GM19023 (cell line): ENCODE results near the gene ATAD3B.
"Not testable (repeated sequence)": the region's sequence is repeated elsewhere in the genome, so short reads cannot be mapped to it uniquely, and the experiment has no call there.

Source experiments
- ATAC-seq: cut with Tn5 transposase; IDR thresholded peaks from one replicate; pipeline ENCODE4 v1.9.1; 2021; ENCODE audit warnings: mild to moderate bottlenecking, moderate library complexity; ENCODE audit not compliant: unreplicated experiment

The ATAD3B gene

DNA sequence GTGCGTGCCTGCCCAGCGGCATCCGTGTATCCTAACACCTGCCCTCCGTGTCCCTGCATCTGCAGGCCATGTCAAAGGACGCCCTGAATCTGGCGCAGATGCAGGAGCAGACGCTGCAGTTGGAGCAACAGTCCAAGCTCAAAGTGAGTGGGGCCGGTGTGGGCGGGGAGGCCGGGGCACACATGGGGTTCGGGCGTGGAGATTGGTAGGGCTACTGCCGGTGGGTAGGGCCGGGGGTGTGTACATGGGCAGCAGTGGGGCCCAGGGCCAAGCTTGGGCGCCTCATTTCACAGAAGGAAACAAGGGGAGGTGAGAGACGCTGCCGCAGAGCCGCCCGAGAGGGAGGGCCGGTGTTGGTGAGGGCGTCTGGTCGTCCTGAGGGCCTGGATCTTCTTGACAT lies 20.9 kb upstream of the ATAD3B start:
- not testable (repeated sequence) for ATAC-seq

DNA sequence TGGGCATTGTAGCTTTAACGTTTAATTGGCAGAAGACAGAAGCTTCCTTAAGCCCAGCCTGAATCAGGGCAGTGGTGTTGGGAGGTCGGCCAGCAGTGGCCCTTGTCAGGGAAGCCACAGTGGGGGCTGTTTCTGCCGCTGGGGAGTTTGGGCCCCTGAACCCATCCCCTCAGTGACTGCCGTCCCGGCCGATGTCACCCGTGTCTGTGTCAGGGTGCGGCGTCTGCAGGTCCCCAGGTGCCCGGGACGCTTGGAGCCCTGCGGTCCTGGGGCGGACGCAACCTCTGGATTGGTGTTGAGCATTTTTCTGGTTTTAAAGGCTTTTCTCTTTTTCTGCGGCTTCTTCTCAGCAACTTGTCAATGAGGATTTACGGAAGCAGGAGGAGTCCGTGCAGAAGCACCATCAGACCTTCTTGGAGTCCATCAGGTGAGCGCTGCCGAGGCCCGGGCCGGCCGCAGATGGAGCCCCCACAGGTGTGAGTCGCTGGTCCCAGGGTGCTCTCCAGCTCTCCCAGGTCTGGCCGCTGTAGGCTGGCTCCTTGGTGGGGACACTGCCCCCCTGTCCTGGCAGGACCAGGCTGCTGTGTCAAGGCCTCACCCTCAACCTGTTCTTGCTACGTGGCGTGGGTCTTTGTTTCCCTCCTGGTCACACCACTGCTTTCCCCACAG lies 19.7 kb upstream of the ATAD3B start:
- no peak for ATAC-seq

DNA sequence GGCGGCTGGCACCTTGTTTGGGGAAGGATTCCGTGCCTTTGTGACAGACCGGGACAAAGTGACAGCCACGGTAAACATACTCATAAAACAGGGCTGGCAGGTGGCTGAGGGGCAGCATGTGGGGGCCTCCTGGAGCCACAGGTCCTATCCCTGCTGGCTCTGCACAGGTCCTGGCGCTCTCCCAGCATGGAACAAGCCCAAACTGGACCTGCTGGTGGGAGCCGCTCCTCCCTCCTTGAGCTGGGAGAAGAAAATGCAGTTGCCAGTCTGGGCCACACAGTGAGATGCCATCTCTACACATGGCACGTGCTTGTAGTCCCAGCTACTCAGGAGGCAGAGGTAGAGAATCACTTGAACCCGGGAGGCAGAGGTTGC lies 19.2 kb upstream of the ATAD3B start:
- not testable (repeated sequence) for ATAC-seq

DNA sequence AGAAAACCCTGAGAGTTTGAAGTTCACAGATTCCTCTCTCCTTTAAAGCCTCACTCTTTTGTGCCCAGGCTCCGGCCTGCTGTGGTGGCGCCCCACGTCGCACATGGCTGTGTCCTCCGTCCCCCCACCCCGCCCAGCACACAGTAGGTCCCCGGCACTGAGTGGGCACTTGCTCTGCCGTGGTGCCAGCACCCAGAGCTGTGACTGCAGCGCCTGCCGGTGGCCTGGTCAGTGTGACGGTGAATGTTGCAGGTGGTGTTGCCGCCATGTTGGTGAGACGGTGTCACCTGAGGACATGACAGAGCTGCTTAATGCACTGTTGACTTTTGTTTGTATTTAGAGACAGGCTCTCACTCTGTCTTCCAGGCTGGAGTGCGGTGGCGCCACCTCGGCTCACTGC lies 18.7 kb upstream of the ATAD3B start:
- ATAC-seq: no peak

DNA sequence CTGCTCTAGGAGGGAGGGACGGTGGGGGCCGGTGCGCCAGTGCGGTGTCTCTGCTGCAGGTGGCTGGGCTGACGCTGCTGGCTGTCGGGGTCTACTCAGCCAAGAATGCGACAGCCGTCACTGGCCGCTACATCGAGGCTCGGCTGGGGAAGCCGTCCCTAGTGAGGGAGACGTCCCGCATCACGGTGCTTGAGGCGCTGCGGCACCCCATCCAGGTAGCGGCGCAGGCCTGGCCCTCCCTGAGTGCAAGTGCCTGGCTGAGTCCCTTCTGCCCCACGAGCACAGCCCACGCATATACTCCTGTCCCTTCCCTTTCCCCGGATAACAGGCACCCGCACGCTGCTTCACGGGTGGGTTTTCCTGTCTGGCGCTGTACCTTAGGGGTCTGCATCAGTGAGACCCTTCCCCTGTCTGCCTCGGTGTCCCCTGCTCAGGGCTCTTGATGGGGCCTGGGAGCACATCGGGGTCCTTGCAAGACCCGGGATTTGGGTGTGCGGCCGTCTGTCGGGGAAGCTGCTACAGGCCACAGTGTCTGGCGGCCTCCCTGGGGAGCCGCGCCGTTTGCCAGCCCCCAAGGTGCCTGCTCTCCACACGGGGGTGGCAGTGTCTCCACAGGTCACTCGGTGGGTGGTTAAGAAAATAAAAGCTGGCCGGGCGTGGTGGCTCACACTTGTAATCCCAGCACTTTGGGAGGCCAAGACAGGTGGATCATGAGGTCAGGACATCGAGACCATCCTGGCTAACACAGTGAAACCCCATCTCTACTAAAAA lies 17.1 kb upstream of the ATAD3B start:
- ATAC-seq: not testable (repeated sequence)

DNA sequence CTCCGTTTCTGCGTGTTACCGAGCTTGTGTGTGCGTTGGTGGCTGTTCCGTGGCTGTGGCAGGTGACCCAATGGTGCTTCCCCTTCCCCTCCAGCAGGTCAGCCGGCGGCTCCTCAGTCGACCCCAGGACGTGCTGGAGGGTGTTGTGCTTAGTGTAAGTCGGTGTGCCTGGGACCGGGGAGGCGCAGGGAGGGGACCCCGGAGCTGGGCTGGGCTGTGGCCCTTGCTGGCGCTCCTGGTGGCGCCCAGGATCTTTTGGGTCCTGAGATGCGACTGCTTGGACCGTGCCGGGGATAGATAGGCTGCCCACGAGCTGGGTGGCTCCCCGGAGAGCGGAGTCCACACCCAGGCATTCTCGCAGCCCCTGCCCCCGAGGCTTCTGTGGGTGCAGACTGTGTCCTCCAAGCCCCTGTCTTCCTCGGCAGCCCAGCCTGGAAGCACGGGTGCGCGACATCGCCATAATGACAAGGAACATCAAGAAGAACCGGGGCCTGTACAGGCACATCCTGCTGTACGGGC lies 16.1 kb upstream of the ATAD3B start:
- ATAC-seq: no peak

DNA sequence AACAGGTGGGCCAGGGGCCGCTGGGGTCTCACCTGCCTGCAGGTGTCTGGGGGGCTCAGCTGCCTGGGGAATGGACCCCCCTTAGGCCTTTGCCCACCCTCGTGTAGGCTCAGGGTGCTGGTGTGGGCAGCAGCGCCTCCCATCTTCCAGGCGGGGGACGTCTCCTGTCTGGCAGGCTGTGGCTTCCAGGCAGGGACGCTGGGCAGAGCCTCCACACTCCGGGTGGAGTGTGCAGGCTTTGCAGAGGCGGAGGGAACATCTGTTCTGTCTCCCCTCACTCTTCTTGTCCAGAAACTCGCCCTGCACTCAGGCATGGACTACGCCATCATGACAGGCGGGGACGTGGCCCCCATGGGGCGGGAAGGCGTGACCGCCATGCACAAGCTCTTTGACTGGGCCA lies 15.6 kb upstream of the ATAD3B start:
- ATAC-seq: not testable (repeated sequence)

DNA sequence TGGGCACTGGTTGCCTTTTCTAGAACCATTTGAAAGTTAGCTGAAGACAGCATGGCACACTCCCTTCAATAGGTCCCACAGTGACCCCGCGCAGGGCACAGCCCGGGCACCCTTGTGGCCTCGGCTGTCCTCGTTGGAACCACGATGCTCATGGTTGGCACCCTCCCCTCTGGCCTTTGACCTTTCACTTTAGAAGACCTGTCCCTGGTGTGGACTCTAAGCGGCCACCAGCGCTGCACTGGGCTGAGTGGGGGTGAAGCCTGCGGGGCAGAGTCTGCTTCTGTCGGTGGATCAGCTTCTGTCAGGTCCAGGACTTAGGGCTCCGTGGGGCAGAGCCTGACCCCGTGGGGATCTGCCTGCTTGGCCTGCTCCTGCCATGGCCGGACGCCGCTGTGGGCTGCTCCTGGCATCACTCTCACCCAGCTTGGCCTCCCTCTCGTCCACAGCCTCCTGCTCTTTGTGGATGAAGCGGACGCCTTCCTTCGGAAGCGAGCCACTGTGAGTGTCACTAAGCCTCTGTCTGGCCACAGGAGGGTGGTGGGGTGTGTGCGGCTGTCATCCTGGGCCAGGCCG lies 14.8 kb upstream of the ATAD3B start:
- not testable (repeated sequence) for ATAC-seq

DNA sequence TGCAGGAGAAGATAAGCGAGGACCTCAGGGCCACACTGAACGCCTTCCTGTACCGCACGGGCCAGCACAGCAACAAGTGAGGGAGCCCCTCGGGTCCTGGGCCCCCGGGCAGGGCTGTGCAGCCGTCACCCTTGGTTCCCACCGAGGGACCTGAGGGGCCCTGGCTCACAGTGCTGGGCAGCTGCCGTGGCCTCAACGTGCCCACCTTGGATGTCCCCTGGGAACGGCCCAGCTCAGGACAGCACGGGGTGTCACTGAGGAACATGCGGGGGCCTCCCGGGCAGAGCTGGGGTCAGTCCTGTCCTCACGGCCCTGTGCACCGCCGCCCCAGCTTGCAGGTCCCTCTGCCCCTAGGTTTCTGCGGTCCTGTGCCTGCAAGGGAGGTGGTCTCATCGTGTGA lies 12.4 kb upstream of the ATAD3B start:
- ATAC-seq: not testable (repeated sequence)

DNA sequence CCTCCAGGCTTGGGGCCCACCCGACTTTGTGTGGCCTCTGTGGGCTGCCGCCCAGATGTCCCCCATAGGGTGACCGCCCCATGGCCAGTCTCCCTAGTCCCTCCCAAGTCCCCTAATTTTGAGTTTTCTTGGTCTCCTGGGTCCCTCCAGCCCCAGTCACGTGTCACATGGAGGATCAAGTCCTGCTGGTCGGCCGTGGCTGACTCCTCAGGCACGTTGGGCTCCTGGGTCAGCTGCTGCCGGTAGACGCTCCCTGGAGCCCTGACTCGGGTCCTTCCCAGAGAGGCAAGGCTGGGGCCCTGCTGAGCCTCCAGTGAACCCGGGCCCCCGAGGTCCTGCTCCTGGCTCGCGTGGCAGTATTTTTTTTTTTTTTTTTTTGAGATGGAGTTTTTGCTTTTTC lies 11.9 kb upstream of the ATAD3B start:
- ATAC-seq: not testable (repeated sequence)

DNA sequence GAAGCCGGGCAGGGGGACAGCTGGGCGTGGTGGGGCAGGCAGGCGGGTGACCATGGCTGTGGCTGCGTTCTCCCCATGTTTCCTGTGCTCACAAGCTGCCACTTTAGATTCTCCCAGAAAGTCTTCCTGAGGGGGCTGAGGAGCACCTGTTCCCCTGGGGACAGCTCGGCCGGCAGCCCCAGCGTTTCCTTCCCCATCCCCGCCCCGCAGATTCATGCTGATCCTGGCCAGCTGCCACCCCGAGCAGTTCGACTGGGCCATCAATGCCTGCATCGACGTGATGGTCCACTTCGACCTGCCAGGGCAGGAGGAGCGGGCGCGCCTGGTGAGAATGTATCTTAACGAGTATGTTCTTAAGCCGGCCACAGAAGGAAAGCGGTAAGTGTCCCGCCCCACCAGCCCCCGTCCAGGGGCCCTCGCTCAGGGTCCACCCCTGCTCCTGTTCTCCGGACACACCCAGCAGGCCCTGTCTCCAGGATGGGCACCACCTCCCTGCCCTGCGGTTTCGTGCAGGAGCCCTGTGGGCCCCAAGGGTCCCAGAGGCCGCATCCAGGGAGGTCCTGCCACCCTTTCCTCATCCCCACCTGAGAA lies 10.9 kb upstream of the ATAD3B start:
- ATAC-seq: no peak

DNA sequence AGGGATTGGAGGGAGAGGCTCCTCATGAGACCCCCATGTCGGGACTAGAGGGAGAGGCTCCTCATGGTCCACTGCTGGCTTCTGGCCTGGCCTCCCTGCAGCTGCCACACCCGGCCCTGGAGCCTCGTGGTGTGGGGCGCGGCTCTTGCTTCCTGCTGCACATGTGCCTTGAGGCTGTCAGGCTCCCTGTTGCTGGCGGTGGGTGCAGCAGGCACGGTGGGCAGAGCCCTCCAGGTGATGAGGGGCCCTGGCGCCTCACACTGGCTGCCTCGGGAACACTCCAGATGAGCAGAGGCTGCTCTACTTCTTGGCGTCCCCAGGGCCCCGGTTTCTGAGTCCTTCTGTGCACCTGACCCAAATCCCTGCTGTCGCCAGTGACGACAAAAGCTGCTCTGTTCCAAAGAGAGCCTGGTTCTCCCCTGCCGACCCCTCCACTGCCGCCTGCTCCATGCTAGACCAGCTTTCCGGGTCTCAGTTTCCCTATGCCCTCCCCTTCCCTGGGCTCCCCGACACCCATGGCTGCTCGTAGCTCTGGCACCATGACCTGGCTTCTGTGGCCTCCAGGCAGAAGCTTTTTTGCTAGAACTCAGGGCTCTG lies 9.7 kb upstream of the ATAD3B start:
- ATAC-seq: no peak

DNA sequence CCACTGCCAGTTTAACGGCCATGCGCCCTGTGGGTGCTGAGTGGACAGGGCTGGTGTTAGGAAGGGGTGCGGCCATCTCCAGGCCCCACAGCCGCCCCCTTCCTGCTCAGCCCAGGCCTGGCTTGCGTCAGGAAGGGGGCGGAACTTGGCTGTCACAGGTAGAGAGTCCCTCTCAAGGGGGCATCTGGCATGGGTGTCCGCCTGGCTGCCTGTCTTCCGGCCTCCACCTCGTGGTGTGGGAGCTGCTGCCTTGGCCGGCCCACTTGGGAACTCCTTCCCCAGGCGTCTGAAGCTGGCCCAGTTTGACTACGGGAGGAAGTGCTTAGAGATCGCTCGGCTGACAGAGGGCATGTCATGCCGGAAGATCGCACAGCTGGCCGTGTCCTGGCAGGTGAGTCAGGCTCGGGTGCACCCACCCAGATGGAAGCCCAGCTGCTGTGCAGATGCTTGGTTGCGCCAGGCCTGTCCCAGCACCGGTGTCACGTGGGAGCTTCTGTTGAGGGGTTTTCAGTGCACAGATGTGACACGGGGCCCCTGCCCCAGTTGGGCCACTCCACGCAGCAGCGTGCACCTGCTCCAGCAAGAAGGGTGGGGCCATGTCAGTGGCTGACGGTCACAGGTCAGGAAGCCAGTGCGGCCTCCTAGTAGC lies 9.1 kb upstream of the ATAD3B start:
- ATAC-seq: no peak

DNA sequence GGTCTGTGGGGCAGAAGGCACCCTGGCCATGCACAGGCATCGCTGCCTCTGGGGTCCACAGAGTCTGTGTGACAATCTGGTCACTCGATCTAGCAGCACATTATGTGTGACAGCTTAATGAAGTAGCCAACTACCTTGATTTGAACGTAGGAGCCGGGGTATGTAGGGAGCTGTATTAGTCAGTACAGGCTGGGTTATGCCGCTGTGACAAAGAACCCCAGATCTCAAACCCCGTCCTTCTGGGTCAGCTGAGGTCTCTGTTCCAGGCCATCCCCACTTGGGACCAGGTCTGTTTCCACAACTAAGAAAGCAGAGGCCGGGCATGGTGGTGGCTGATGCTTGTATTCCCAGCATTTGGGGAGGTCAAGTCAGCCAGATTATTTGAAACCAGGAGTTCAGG lies 8.3 kb upstream of the ATAD3B start:
- no peak for ATAC-seq

DNA sequence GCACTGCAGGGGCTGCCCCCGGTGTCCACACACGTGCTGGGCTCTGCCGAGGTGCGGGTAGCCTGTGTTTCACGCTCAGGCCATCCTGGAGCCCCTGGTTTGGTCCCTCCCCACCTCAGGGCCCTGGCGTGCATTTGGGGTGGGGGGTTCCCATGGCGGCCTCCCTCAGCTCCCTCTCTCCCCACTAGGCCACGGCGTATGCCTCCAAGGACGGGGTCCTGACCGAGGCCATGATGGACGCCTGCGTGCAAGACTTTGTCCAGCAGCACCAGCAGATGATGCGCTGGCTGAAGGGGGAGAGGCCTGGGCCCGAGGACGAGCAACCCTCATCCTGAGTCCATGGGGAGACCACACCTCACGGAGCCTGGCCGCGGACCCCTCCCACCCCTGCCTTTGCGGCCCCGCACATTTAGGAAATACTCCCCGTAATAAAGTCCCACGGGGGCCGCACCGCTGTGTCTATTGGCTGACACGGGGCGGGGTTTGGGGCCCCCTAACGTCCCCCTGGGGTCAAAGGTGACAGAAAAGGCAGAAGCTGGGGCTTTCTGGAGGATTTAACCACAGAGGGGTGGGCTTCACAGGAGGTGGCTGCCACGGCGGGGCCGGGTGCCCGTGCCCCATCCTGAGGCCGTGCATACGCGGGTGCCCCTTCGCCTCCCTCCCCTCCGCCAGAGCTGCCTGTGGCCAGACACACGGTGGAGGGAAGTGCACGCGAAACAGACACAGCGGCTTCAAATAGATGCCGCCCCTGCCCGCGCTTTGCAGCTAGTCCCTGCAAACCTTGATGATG lies 3.2 kb upstream of the ATAD3B start:
- not testable (repeated sequence) for ATAC-seq

DNA sequence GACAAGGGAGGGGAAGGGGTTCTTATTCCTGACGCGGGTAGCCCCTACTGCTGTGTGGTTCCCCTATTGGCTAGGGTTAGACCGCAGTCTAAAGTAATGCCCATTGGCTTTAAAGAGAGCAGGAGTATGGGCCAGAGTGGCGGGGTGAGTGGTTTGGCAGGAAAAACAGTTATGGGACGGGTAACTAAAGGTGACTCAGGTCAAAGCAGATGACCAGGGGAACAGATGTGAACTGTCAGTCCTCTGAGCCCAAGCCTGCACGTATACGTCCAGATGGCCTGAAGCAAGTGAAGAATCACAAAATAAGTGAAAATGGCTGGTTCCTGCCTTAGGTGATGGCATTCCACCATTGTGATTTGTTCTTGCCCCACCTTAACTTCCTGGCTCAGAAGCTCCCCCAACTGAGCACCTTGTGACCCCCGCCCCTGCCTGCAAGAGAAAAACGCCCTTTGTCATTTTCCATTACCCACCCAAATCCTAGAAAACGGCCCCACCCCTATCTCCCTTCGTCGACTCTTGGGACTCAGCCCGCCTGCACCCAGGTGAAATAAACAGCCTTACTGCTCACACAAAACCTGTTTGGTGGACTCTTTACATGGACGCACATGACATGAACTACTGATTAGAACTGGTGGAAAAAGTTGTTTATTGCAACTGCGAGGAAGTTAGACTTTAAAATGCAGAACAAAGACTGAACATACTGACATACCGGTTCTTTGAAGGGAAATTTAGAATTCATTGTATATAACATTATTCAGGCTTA lies 758 bp upstream of the ATAD3B start:
- no peak for ATAC-seq

DNA sequence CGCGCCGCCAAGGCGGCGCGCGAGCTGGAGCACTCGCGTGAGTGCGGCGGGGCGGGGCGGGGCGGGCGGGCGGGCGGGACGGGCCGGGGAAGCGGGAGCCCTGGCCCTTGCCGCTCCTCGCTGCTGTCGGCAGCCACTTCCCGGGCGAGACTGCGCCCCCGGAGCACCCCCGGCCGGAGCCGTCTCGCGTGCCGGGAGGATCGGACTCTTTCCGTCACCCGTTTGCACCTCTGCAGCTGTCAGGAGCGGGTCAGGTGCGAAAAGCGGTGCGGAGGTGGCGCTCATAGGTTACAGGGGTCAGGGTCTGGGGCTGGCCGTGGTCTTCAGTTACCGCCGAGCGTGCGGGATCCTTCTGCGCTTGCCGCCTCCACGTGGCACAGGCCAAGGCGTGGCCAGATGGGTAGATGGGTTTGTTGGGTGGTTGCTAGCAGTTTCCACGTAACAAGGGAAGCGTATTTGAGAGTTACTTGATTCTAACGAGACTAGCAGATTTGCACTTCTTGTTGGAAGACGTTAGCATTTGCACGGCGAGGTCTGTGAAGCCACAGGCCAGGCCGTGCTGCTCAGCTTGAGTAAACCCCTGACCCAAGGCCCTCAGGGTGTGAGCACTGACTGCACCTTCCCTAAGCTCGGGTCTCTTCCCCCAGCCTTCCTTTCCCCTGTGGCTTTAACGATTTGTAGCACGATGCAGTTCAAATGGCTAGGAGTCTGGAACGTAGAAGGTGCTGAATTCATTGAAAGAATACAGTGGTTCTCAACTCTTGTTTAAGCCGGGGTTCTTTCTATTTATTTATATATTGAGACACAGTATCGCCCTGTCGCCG lies 700 bp downstream of the ATAD3B start:
- peak; percentile 28 for ATAC-seq

DNA sequence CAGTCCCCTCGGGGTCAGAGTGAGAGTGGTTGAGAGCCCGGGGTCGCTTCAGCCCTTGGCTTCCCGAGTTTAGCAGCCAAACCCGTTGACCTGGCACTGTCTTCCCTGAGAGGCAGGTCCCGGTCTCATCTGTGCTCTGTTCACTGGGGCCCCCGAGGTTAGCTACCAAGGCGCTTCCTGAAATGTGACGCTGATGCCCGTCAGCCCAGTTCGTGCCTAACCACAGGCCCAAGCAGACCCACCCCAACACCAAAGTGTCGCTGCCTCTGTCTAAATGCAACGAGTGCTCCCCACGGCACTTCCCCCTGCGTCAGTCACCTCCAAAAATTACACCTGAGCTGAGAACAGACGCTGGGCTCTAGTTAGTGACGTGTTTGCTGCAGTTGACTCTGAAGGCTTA lies 4.4 kb downstream of the ATAD3B start:
- not testable (repeated sequence) for ATAC-seq
